Right lobe of liver (tissue), 4 donors: ENCODE results near the gene ACTL8.

Experiments
- POLR2A ChIP-seq: fragments of 450-650 bp; IDR thresholded peaks from one replicate; pipeline ENCODE4 v1.6.1; 2017; ENCODE audit warnings: antibody characterized with exemption, mild to moderate bottlenecking
- TF ChIP-seq, protein P1 (sequence below), 4 donors: fragments of 200-600 bp in 3 of 4; fragments of 450-650 bp in 1 of 4; IDR thresholded peaks; one replicate each; pipeline versions ENCODE4 v1.5.1 to v1.8.0; 2016 to 2022; ENCODE audit warnings: antibody characterized with exemption in 4 of 4, mild to moderate bottlenecking in 2 of 4
- donor health status: DM: no; HTN: no; CAD: no.
- donor health status: DM: no; HTN: no; CAD: no.
- donor health status: DM: no; HTN: yes; CAD: no.

- TF ChIP-seq, protein P1, sequence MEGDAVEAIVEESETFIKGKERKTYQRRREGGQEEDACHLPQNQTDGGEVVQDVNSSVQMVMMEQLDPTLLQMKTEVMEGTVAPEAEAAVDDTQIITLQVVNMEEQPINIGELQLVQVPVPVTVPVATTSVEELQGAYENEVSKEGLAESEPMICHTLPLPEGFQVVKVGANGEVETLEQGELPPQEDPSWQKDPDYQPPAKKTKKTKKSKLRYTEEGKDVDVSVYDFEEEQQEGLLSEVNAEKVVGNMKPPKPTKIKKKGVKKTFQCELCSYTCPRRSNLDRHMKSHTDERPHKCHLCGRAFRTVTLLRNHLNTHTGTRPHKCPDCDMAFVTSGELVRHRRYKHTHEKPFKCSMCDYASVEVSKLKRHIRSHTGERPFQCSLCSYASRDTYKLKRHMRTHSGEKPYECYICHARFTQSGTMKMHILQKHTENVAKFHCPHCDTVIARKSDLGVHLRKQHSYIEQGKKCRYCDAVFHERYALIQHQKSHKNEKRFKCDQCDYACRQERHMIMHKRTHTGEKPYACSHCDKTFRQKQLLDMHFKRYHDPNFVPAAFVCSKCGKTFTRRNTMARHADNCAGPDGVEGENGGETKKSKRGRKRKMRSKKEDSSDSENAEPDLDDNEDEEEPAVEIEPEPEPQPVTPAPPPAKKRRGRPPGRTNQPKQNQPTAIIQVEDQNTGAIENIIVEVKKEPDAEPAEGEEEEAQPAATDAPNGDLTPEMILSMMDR (IDR thresholded peaks at IDR 0.05) = no peak
- TF ChIP-seq POLR2A = no peak
Observed at GRCh38 chr1:17865912-17866739, 111.0 kb downstream of the ACTL8 start.
